Measurements from ENCODE around the gene OR8B8.
"Not testable (repeated sequence)": the region's sequence is repeated elsewhere in the genome, so short reads cannot be mapped to it uniquely, and the experiment has no call there.

The OR8B8 gene

DNA sequence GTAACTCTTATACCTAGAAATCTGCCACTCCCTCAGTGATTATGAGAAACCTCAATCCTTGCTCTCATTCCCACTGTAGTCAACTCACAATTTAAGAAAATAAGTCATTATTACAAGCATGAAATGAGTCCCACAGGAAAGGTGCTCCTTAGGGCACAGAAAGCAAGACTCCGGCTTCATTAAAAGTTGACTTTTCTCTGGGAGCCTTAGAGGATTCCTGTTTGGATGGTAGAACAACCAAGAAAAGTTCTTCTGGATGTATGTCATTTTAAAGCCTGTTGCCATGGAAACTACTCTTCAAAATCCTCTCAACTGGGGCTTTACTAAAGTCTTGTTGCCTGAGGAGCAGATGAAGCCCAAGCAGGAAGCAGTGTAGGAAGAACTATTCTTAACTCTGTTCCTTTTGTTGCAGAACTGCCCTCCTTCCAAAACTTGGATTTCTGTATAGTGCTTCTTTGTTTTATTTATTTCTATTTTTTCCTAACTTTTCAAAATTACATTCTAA is at the start of gene OR8B8:
TSS of gene OR8B8 (minus strand) at position 51 of the 505 bp plus-strand sequence. CDS start 4,611 bp downstream, outside the sequence.
- no peak for DNase-seq

DNA sequence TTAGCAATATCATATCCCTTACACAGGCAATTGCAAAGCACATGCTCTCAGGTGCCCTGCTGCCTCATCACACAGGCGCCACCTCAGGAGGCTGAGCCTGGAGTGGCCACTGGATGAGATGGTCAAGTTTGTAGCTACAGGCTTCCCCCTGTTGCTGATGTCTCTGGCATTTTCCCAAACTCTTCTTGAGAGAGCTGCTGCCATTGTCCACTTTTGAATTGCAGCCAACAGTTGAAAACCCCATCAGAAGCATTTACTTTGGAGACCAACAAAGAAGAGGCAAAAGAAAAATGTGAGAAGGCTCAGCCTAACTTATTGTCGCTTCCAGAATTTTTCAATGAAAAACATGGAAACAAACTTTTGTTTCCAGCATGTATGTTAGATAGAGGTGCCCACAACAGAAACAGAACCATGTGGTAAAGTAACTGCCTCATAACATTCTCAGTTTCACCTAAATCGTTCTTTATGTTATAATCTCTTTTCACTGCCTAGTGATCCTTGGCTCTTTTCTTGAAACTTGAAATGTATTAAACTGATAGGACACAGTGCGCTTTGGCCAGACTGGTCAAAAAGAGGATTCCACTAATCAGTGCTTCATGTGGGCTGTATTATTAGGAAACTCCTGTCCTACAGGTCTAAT is 47.6 kb upstream of the OR8B8 start:
- DNase-seq, result no peak

DNA sequence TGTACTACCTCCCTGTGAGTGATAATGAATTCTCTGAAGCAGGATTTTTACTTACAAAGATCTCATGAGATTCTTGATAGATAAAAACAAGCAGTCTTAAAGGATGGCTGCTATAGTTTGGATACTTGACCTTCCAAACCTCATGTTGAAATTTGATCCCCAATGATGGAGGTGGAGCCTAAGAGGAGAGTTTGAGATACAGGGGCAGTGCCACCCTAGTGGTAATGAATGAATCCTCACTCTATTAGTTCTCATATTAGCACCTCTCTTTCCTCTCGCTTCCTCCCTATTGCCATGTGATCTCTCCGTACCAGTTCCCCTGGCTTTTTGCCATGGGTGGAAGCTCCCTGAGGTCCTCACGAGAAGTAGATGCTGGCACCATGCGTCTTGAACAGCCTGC is 37.9 kb upstream of the OR8B8 start:
- no peak for DNase-seq

GRCh38 chr11:124482362-124483147 is 37.1 kb upstream of the OR8B8 start:
- no peak for DNase-seq

DNA sequence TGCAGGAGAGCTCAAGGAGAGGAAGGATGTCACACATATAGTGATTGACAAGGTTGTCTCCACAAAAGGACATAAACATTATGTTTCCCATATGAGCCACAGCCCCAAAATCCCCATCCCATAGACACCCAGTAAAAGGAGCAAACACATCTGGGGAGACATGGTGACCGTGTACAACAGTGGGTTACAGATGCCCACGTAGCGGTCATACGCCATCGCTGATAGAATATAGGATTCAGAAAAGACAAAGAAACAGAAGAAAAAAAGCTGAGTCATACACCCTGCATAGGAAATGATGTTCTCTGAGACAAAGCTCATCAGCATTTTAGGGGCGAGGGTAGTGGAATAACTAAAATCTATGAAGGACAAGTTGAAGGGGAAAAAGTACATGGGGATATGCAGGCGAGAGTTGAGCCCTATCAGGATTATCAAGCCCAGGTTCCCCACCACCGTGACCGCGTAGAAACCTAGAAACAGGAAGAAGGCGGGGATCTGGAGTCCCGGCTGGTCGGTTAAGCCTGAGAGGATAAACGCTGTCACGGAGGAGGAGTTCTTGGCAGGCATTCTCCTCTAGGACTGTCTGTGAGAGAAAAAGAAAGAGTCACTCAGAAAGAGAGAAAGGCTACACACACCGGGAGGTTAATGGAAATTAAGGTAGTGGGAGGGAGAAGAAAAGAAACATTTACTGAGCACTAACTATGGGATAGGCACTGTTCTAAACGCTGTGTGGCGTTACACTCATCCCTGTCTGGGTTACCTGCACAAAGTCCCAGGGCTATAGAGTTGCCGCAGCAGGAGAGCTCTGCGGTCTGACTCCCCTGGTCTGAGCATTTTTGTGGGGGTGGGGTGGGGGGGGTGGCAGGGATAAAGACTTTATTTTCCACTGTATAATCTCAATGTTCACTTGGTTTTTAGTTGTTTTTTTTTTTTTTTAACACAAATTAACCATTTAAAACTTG is 36.1 kb upstream of the OR8B8 start:
- no peak for DNase-seq

- no peak for DNase-seq
These were observed 34.1 kb upstream of the OR8B8 start for GRCh38 chr11:124479561-124479960.

DNA sequence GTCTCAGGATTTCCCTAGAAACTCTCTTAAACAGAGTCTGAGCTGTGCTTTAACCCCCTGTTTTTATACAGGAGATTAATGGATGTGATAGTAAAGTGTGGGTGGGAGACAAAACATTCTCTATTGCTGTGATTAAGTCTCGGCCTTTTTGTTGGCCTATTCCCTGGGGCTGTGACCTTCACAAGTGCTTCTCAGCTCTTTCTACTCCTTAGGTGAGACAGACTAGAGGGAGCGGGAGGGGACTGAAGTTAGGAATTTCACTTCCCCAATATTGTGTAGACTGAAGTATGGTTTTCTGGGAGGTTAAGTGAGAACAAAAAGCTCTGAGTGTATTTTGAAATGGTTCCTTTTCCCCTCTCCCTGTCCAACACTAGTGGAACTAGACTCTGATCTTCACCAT is 29.8 kb upstream of the OR8B8 start:
- no peak for DNase-seq

DNA sequence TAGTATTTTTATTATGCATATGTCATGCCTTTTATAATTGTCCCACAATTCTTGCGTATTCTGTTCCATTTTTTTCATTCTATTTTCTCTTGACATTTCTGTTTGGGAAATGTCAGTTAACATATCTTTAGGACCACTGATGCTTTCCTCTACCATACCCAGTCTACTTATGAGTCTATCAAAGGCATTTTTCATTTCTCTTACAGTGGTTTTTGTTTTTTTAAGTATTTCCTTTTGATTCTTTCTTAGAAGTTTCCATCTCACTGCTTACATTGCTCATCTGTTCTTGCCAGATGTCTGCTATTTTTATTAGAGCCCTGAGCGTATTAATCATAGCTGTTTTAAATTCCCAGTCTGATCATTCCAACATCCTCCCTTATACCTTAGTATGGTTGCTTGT is 29.3 kb upstream of the OR8B8 start:
- DNase-seq, result no peak

DNA sequence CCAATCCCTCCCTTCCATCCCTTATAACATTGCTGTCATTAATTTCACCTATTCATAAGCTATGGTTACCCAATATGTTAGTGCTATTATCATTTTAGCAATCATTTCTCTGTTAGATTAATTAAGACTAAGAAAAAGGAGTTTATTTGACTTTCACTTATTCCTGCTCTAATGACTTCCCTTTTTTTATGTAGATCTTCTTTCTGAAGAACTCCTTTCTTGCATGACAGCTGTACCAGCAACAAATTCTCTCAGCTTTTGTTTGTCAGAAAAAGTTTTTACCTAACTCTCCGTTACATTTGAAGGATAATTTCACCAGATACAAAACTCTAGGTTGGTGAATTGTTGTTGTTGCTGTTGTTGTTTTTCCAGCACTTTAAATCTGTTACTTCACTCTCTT is 28.6 kb upstream of the OR8B8 start:
- no peak for DNase-seq

DNA sequence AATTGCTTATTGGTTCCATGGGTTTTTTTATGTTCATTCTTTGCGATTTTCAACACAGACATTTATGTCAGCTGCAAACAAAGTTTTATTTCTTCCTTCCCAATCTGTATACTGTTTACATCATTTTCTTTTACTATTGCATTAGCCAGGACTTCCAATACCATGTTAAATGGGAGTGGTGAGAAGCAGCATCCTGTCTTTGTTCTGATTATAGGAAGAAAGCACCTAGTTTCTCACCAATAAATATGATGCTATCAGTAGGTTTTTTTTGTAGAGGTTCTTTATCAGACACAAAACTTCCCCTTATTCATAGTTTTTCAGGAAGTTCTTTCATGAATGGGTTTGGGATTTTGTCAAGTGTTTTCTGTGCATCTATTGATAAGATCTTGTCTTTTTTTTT is 28.0 kb upstream of the OR8B8 start:
- DNase-seq, result no peak

DNA sequence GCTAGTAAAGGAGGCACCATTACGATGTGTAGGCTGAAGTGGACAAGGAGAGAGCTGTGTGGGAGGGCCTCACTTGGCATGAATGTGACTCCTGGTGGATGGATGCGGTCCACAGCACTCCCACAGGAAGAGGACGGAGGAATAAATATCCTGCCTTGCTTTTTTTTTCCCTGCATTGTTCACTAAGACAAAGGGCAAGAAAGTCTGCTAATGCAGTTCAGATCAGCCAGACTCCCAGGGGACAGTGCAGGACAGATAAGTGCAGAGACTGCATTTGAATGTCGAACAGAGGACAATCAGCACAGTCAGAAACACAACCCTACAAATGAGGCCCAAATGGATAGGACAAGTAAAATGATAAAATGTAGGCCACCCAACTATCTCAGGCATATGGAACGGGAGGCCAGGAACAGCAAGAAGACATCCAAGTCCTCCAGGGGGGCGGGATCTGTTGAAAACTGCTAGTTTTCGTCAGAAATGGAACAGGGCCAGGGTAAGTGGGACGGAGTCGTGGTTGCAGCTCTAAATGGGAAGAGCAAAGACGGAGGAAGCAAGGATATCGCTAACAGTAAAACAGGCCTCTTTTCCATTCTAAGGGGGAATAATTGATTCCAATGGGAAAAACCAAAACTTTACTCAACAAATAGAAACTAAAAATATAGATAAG is 25.2 kb upstream of the OR8B8 start:
- DNase-seq, result no peak

- DNase-seq, result no peak
These were observed 22.0 kb upstream of the OR8B8 start for GRCh38 chr11:124467381-124467927.

- DNase-seq, result no peak
These were observed 19.9 kb upstream of the OR8B8 start for GRCh38 chr11:124465368-124465767.

GRCh38 chr11:124463990-124464389 is 18.5 kb upstream of the OR8B8 start:
- no peak for DNase-seq

GRCh38 chr11:124463324-124463723 is 17.8 kb upstream of the OR8B8 start:
- DNase-seq, result no peak

DNA sequence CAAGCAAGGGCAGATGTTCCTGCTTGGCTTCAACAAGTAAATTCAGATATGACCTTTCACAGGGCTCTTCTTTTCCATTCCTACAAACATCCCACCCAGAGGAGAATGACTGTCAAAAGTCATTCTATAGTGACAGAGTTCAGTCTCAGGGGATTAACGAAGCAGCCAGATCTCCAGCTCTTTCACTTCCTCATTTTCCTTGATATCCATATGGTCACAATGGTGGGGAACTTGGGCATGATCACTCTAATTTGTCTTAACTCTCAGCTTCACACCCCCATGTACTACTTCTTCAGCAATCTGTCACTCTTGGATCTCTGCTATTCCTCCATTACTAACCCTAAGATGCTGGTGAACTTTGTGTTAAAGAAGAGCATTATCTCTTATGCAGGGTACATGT is 15.0 kb upstream of the OR8B8 start:
- DNase-seq, result no peak

GRCh38 chr11:124459379-124459778 is 13.9 kb upstream of the OR8B8 start:
- DNase-seq, result not testable (repeated sequence)

DNA sequence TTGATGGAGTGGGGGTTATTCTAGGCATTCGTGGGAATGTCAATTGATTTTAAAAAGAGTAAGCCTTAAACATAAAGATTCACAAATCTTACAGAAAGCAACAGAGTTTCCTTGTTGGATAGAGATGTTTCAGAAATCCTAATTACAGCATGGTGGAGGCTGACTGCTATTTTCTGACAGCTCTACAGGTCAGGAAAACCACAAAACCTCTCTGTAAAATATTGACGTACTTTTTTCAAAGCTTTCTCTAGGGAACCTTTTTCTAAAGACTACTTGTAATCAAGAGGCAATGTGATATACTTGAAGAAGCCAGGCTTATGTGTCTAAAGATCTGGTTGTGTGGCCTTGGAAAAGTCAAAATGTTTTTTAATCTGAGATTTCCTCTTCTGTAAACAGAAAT is 9.1 kb upstream of the OR8B8 start:
- no peak for DNase-seq

GRCh38 chr11:124446916-124447315 is 1.4 kb upstream of the OR8B8 start:
- DNase-seq, result no peak

DNA sequence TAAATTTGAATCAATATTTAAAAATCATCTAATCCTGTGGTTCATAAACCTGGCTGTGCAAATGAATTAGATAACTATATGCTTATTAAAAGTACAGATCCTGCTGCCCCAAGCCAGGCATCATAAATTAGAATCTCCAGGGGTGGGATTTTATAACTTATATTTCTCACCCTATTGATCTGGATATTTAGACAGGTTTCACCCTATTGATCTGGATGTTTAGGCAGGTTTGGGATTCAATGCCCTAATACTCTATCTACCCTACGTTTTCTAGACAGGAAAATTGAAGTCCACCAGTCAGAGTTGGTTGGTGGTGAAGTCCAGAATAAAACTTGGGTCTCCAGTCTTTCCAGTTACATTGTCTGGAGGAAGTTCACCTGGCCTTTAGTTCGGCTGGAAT is 2.6 kb downstream of the OR8B8 start:
- no peak for DNase-seq

DNA sequence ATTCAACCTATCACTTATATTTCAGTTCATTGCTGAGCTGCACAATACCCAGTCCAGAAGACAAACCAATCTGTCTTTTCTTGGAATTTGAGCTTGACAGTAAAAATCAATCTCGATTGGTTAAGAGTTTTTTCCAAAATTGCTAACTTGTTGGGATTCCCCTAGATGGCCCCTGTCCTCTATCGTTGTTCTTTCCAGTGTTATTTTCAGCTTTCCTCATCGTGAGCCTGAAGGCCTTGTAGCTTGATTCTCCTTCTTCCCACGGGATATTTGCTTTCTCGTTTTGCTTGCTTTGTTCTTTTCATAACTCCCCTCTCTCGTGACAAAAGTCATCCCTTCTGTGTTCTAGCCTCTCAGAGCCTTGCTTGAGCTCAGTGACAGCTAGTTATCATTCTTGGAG is 3.1 kb downstream of the OR8B8 start:
- DNase-seq, result no peak

- DNase-seq, result no peak
These were observed 4.0 kb downstream of the OR8B8 start for GRCh38 chr11:124441519-124441918.
